HepG2 (cell line): ENCODE results near the gene BCKDHB. TPM values are rescaled to one million over a fixed set of nuclear protein-coding genes. Genes with fewer than 3 reads are reported as not detected.

Experiments
- ATAC-seq: fragments of 200-7000 bp; cut with Tn5 transposase; 3 replicates; pipeline ENCODE4 v1.9.1; 2020; ENCODE audit warnings: mild to moderate bottlenecking, moderate library complexity
- BruUV-seq: library from RNA; stranded (reverse); fragments of 400-500 nt; replicated peaks from 2 replicates; lab custom pipeline; 2021; lab: Mats Ljungman, UMichigan
- CTCF ChIA-PET: fragments of 300-600 bp; formaldehyde crosslinking; extraction: SDS; loops from one replicate; lab custom pipeline; 2021; ENCODE audit warnings: low total read pairs, inconsistent platforms, low intra/inter-chr PET ratio; lab: Yijun Ruan, JAX
- POLR2A ChIA-PET: fragments of 350-600 bp; sonication (Branson Sonifier 250); formaldehyde crosslinking; loops from one replicate; lab custom pipeline; 2020; ENCODE audit warnings: antibody characterized with exemption, inconsistent platforms; lab: Yijun Ruan, JAX
- DNase-seq: peaks from one replicate; pipeline ENCODE4 v3.0.0-alpha.2; 2015; ENCODE audit warnings: low spot score
- FAIRE-seq: peaks from 3 replicates; lab custom pipeline; 2011; peaks lifted over from hg19 to GRCh38; lab: Jason Lieb, UNC
- H2AFZ ChIP-seq: one replicate; pipeline ENCODE4 v1.6.1; 2011; ENCODE audit warnings: low read length, inconsistent platforms
- H3K27ac ChIP-seq: fragments of 300-600 bp; 3 replicates; pipeline ENCODE4 v1.8.0; 2011; ENCODE audit warnings: mixed run types, mild to moderate bottlenecking, mixed read lengths, low read length, inconsistent platforms; ENCODE audit not compliant: insufficient read depth; ENCODE audit errors: extremely low read length
- H3K27me3 ChIP-seq, 2 experiments: fragments of 200-600 bp in 1 of 2; 2 replicates in 1 of 2; 3 replicates in 1 of 2; pipeline versions ENCODE4 v1.6.0 to v1.8.0; 2011; ENCODE audit warnings: low read length in 2 of 2, mild to moderate bottlenecking in 2 of 2, moderate library complexity in 2 of 2, inconsistent platforms in 1 of 2; ENCODE audit not compliant: insufficient read depth in 2 of 2, control insufficient read depth in 1 of 2
- H3K36me3 ChIP-seq, 2 experiments: fragments of 200-600 bp in 1 of 2; replicated peaks in 1 of 2; 2 replicates in 1 of 2; 3 replicates in 1 of 2; pipeline versions ENCODE4 v1.5.1 to v1.8.0; 2011; ENCODE audit warnings: low read length in 2 of 2, inconsistent platforms in 1 of 2; ENCODE audit not compliant: insufficient read depth in 2 of 2, control insufficient read depth in 1 of 2
- H3K4me1 ChIP-seq: 2 replicates; pipeline ENCODE4 v1.5.1; 2012; ENCODE audit warnings: low read length, inconsistent platforms; ENCODE audit not compliant: insufficient read depth
- H3K4me2 ChIP-seq: 2 replicates; pipeline ENCODE4 v1.6.0; 2011; ENCODE audit warnings: low read depth, low read length, inconsistent platforms
- H3K4me3 ChIP-seq, 3 experiments: fragments of 200-600 bp in 1 of 3; sonication (generic), shearing (Covaris generic) in 1 of 3; replicated peaks in 1 of 3; 2 replicates each; pipeline ENCODE4 v1.5.1; 2011 to 2016; ENCODE audit warnings: low read length in 3 of 3, inconsistent platforms in 2 of 3, low read depth in 2 of 3, mild to moderate bottlenecking in 2 of 3, control low read depth in 1 of 3, mixed read lengths in 1 of 3; ENCODE audit not compliant: insufficient read depth in 1 of 3
- H3K79me2 ChIP-seq: one replicate; pipeline ENCODE4 v1.6.1; 2011; ENCODE audit warnings: low read length, inconsistent platforms; ENCODE audit not compliant: insufficient read depth
- H3K9ac ChIP-seq: 2 replicates; pipeline ENCODE4 v1.6.0; 2011; ENCODE audit warnings: mild to moderate bottlenecking, low read depth, low read length, inconsistent platforms; ENCODE audit not compliant: insufficient read depth
- H3K9me3 ChIP-seq: 2 replicates; pipeline ENCODE4 v1.5.1; 2012; ENCODE audit warnings: mild to moderate bottlenecking, low read length
- H4K20me1 ChIP-seq: 2 replicates; pipeline ENCODE4 v1.6.0; 2011; ENCODE audit warnings: inconsistent platforms, mild to moderate bottlenecking, low read length, moderate library complexity; ENCODE audit not compliant: insufficient read depth
- CENPT ChIP-seq: sonication (generic); formaldehyde crosslinking; IDR thresholded peaks from 2 replicates; pipeline ENCODE4 v1.8.0; 2022; ENCODE audit warnings: low read depth, mild to moderate bottlenecking, moderate library complexity, missing genetic modification reagents
- ETV6 ChIP-seq: sonication (generic); formaldehyde crosslinking; conservative IDR thresholded peaks from 2 replicates; pipeline ENCODE4 v1.4.0; 2020; ENCODE audit warnings: missing genetic modification reagents
- FOSL1 ChIP-seq: sonication (generic); formaldehyde crosslinking; IDR thresholded peaks from 2 replicates; pipeline ENCODE4 v1.9.0; 2021; ENCODE audit warnings: missing genetic modification reagents, borderline replicate concordance
- FOSL2 ChIP-seq: sonication (generic); formaldehyde crosslinking; IDR thresholded peaks from 2 replicates; pipeline ENCODE4 v1.4.0; 2020; ENCODE audit warnings: missing genetic modification reagents
- HIVEP1 ChIP-seq: sonication (generic); formaldehyde crosslinking; IDR thresholded peaks from 2 replicates; pipeline ENCODE4 v1.4.0; 2020; ENCODE audit warnings: mild to moderate bottlenecking, missing genetic modification reagents
- HMG20A ChIP-seq: IDR thresholded peaks from 2 replicates; pipeline ENCODE4 v1.6.1; 2016; ENCODE audit warnings: borderline replicate concordance
- JUN ChIP-seq: sonication (generic); formaldehyde crosslinking; IDR thresholded peaks from 2 replicates; pipeline ENCODE4 v1.4.0; 2020; ENCODE audit warnings: mild to moderate bottlenecking, missing genetic modification reagents
- KLF9 ChIP-seq: IDR thresholded peaks from 2 replicates; pipeline ENCODE4 v1.6.1; 2016; ENCODE audit warnings: low read depth
- MAFK ChIP-seq, 2 experiments: IDR thresholded peaks in 1 of 2; conservative IDR thresholded peaks in 1 of 2; 2 replicates each; pipeline ENCODE4 v1.6.1; 2011; ENCODE audit warnings: improper control_type of control experiment in 2 of 2, low read length in 2 of 2
- MEIS2 ChIP-seq: sonication (generic); formaldehyde crosslinking; IDR thresholded peaks from 2 replicates; pipeline ENCODE4 v1.9.0; 2021; ENCODE audit warnings: mild to moderate bottlenecking, missing genetic modification reagents
- NBN ChIP-seq: fragments of 450-650 bp; conservative IDR thresholded peaks from 2 replicates; pipeline ENCODE4 v1.6.1; 2017
- POLR2AphosphoS2 ChIP-seq: IDR thresholded peaks from 2 replicates; pipeline ENCODE4 v1.6.1; 2011; ENCODE audit warnings: low read depth, low read length, improper control_type of control experiment
- ZKSCAN1 ChIP-seq: fragments of 150-350 bp; IDR thresholded peaks from 2 replicates; pipeline ENCODE4 v1.6.1; 2014; ENCODE audit warnings: low read length
- ZNF280D ChIP-seq: sonication (generic); formaldehyde crosslinking; IDR thresholded peaks from 2 replicates; pipeline ENCODE4 v1.5.1; 2020; ENCODE audit warnings: mild to moderate bottlenecking, missing genetic modification reagents
- ZNF337 ChIP-seq: sonication (generic); formaldehyde crosslinking; IDR thresholded peaks from 2 replicates; pipeline ENCODE4 v1.5.1; 2020; ENCODE audit warnings: missing genetic modification reagents, low read depth, mild to moderate bottlenecking, borderline replicate concordance
- ZNF367 ChIP-seq: sonication (generic); formaldehyde crosslinking; IDR thresholded peaks from 2 replicates; pipeline ENCODE4 v1.4.0; 2020; ENCODE audit warnings: missing genetic modification reagents, borderline replicate concordance
- ZNF382 ChIP-seq: sonication (generic); formaldehyde crosslinking; IDR thresholded peaks from 2 replicates; pipeline ENCODE4 v1.5.0; 2020; ENCODE audit warnings: missing genetic modification reagents, mild to moderate bottlenecking, borderline replicate concordance
- ZSCAN12 ChIP-seq: sonication (generic); formaldehyde crosslinking; IDR thresholded peaks from 2 replicates; pipeline ENCODE4 v1.9.0; 2021; ENCODE audit warnings: mild to moderate bottlenecking, missing genetic modification reagents
- WGBS: methylation state at CpG from one replicate; pipeline ENCODE4 v1.1.6; 2017; ENCODE audit warnings: low lambda C conversion rate; 5-methylcytosine and 5-hydroxymethylcytosine counted together
- in situ Hi-C: cut with HindIII; loops from 2 replicates; pipeline ENCODE4 v1.10.0; 2017; ENCODE audit warnings: low pct_unique_long_range_greater_than_20kb; ENCODE audit not compliant: extremely low pct_ligation_motif_present
- intact Hi-C: fragments of 100-400 bp; cut with micrococcal nuclease; formaldehyde crosslinking; loops from one replicate; pipeline ENCODE4 v1.10.0; 2022; ENCODE audit not compliant: unreplicated experiment
- polyA plus RNA-seq, 8 experiments: library from polyadenylated mRNA; depleted of rRNA in 3 of 8; stranded (reverse) in 7 of 8; unstranded in 1 of 8; fragments of >200 nt; fragmentation: Illumina TruSeq in 4 of 8; extraction: Trizol in 4 of 8; gene quantifications; 2 replicates each; pipeline versions ENCODE4 v1.2.1 to v1.2.3, GENCODE V29; 2011 to 2016; ENCODE audit warnings: low read depth in 4 of 8, missing spikeins in 1 of 8, mixed read lengths in 1 of 8; ENCODE audit not compliant: insufficient read depth in 1 of 8
- total RNA-seq, 5 experiments: library from RNA; depleted of rRNA; stranded (reverse); fragments of >200 nt; fragmentation: Illumina TruSeq; extraction: Trizol; gene quantifications; 2 replicates each; pipeline ENCODE4 v1.2.3, GENCODE V29; 2016; ENCODE audit warnings: low read depth in 1 of 5
- TF ChIP-seq, protein P1 (sequence below): sonication (generic); formaldehyde crosslinking; IDR thresholded peaks from 2 replicates; pipeline ENCODE4 v1.9.0; 2021; ENCODE audit warnings: missing genetic modification reagents, borderline replicate concordance
- TF ChIP-seq, protein P2 (sequence below): IDR thresholded peaks from 2 replicates; pipeline ENCODE4 v1.6.1; 2018; ENCODE audit warnings: missing genetic modification reagents, mild to moderate bottlenecking, missing compliant biosample characterization

Gene BCKDHB
- total and polyA plus RNA-seq, 2 of the 13 experiments (the other 11 are each of a cell fraction or from before 2014, with no cell fraction given) = 10.8 to 13.6 TPM

- TF ChIP-seq MAFK (conservative IDR thresholded peaks at IDR 0.05 in 1 of 2, IDR thresholded peaks at IDR 0.05 in 1 of 2; ENCODE audit: low read length in 2 of 2) = peak; percentile 94 to 98
- TF ChIP-seq ZNF382 (CRISPR knock-in tag) = no peak
- TF ChIP-seq CENPT (CRISPR knock-in tag) = no peak
- TF ChIP-seq ZNF367 (CRISPR knock-in tag) = no peak
- no peak for TF ChIP-seq ZNF337 (CRISPR knock-in tag)
- TF ChIP-seq, protein P1, sequence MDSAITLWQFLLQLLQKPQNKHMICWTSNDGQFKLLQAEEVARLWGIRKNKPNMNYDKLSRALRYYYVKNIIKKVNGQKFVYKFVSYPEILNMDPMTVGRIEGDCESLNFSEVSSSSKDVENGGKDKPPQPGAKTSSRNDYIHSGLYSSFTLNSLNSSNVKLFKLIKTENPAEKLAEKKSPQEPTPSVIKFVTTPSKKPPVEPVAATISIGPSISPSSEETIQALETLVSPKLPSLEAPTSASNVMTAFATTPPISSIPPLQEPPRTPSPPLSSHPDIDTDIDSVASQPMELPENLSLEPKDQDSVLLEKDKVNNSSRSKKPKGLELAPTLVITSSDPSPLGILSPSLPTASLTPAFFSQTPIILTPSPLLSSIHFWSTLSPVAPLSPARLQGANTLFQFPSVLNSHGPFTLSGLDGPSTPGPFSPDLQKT (CRISPR knock-in tag) = no peak
- TF ChIP-seq MEIS2 (CRISPR knock-in tag) = no peak
- no peak for TF ChIP-seq ZNF280D
Measured at GRCh38 chr6:80314531-80314930, 208.1 kb downstream of the BCKDHB start (continued).

- H3K9me3 ChIP-seq = no peaks in the 10 kb centered on the region
- no peak overlapping the region for H3K4me3 ChIP-seq
- intact Hi-C loops = no loop called here
- BruUV-seq = no TSS peak
- H3K27ac ChIP-seq = no peak overlapping the region
- H3K4me2 ChIP-seq = no peak overlapping the region
- in situ Hi-C loops = no loop called here
- H4K20me1 ChIP-seq = no peaks in the 10 kb centered on the region
- POLR2A ChIA-PET = no interaction called here
- no peak for FAIRE-seq
- H3K4me1 ChIP-seq = no peaks in the 10 kb centered on the region
- WGBS = 88% methylated on average over 4 of the region's 4 CpGs
- CTCF ChIA-PET = no interaction called here
- ATAC-seq = no peak
- no peak for DNase-seq
- H3K36me3 ChIP-seq = no peaks in the 10 kb centered on the region
- no peaks in the 10 kb centered on the region for H3K27me3 ChIP-seq
- H3K79me2 ChIP-seq = no peaks in the 10 kb centered on the region
- no peak overlapping the region for H3K9ac ChIP-seq
- H2AFZ ChIP-seq = no peak overlapping the region
- TF ChIP-seq FOSL1 (CRISPR knock-in tag) = no peak
- TF ChIP-seq, protein P2, sequence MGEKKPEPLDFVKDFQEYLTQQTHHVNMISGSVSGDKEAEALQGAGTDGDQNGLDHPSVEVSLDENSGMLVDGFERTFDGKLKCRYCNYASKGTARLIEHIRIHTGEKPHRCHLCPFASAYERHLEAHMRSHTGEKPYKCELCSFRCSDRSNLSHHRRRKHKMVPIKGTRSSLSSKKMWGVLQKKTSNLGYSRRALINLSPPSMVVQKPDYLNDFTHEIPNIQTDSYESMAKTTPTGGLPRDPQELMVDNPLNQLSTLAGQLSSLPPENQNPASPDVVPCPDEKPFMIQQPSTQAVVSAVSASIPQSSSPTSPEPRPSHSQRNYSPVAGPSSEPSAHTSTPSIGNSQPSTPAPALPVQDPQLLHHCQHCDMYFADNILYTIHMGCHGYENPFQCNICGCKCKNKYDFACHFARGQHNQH = no peak
- TF ChIP-seq FOSL2 (CRISPR knock-in tag) = no peak
- no peak for TF ChIP-seq POLR2AphosphoS2
- no peak for TF ChIP-seq JUN (CRISPR knock-in tag)
- TF ChIP-seq HIVEP1 (CRISPR knock-in tag) = no peak
- no peak for TF ChIP-seq ZSCAN12
- no peak for TF ChIP-seq KLF9 (CRISPR knock-in tag)
- no peak for TF ChIP-seq NBN
- TF ChIP-seq ZKSCAN1 = no peak
- TF ChIP-seq ETV6 (CRISPR knock-in tag) = no peak
- no peak for TF ChIP-seq HMG20A (CRISPR knock-in tag)
Measured at GRCh38 chr6:80316686-80317231, 210.3 kb downstream of the BCKDHB start.
